GM10266 (cell line): Measurements from ENCODE around the gene MSH3.

Experiments used
- DNase-seq: peaks from one replicate; pipeline ENCODE4 v3.0.0; 2012; ENCODE audit errors: extremely low spot score
- TF ChIP-seq, protein P1 (sequence below): IDR thresholded peaks from 2 replicates; pipeline ENCODE4 v1.5.1; 2012; ENCODE audit warnings: mild to moderate bottlenecking, low read depth; ENCODE audit not compliant: control insufficient read depth, insufficient read depth; ENCODE audit errors: missing control alignments

The MSH3 gene

GRCh38 chr5:80747922-80748321 lies 93.5 kb downstream of the MSH3 start:
- no peak for DNase-seq
- TF ChIP-seq, protein P1, sequence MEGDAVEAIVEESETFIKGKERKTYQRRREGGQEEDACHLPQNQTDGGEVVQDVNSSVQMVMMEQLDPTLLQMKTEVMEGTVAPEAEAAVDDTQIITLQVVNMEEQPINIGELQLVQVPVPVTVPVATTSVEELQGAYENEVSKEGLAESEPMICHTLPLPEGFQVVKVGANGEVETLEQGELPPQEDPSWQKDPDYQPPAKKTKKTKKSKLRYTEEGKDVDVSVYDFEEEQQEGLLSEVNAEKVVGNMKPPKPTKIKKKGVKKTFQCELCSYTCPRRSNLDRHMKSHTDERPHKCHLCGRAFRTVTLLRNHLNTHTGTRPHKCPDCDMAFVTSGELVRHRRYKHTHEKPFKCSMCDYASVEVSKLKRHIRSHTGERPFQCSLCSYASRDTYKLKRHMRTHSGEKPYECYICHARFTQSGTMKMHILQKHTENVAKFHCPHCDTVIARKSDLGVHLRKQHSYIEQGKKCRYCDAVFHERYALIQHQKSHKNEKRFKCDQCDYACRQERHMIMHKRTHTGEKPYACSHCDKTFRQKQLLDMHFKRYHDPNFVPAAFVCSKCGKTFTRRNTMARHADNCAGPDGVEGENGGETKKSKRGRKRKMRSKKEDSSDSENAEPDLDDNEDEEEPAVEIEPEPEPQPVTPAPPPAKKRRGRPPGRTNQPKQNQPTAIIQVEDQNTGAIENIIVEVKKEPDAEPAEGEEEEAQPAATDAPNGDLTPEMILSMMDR, result no peak

DNA sequence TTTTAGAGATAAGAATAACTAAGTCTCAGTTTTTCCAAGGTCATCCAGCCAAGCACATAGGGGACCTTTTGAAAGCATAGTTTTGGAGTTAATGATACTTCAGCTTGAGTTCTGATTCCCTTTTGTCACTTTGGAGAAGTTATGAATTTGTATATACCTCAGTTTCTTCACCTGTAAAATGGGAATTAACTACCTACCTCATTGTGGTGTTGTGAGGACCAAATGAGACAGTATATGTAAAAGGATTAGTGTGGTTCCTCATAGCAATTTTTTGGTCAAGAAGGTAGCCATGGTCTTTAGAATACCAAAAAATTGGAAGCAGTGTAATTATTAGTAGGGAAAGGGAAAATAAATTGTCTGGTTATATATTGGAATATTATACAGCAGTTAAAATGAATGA lies 98.0 kb downstream of the MSH3 start:
- no peak for DNase-seq
- TF ChIP-seq, protein P1, result no peak

- TF ChIP-seq, protein P1, result no peak
- DNase-seq, result no peak
Observed at GRCh38 chr5:80753712-80754111, 99.3 kb downstream of the MSH3 start.

GRCh38 chr5:80754900-80755299 lies 100.4 kb downstream of the MSH3 start:
- no peak for DNase-seq
- TF ChIP-seq, protein P1, result no peak

DNA sequence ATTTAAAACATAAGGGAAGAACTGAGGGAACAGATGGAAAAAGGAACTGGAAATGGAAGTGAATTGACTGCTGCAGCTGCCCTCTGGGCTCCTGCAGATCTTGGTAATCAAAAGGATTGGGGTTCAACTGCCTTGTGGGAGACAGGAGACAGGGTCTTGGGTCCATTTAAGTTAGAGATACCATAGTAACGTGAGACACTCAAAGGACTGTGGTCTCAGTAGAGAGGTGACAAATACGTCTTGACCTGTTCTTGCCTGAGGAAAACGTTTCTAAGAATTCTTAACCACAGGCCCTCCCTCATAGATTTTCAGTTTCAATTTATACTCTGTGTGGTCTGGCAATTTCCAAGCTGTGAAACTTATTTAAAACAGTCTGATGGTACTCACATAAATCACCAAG lies 101.2 kb downstream of the MSH3 start:
- peak; percentile 35 for DNase-seq

GRCh38 chr5:80756292-80756691 lies 101.8 kb downstream of the MSH3 start:
- TF ChIP-seq, protein P1, result no peak
- DNase-seq, result no peak

More for the DNA sequence above, 101.2 kb downstream of the MSH3 start:
- TF ChIP-seq, protein P1, result no peak

GRCh38 chr5:80757290-80757689 lies 102.8 kb downstream of the MSH3 start:
- TF ChIP-seq, protein P1, result no peak
- DNase-seq, result no peak
